Peyer's patch (tissue), 4 donors: ENCODE results near the gene MAP4K3. TPM values are rescaled to one million over a fixed set of nuclear protein-coding genes. Genes with fewer than 3 reads are reported as not detected.

Experiments used
- DNase-seq, 3 donors: peaks; one replicate each; pipeline ENCODE4 v3.0.0-alpha.2; 2017 to 2019
- H3K27ac ChIP-seq, 4 donors: fragments of 200-600 bp; sonication (generic); one replicate each; pipeline ENCODE4 v1.5.1; 2016 to 2019
- H3K27me3 ChIP-seq, 2 donors: fragments of 200-600 bp; sonication (generic); one replicate each; pipeline ENCODE4 v1.5.1; 2019
- H3K36me3 ChIP-seq, 3 donors: fragments of 200-600 bp; sonication (generic); one replicate each; pipeline ENCODE4 v1.5.1; 2016 to 2019
- H3K4me1 ChIP-seq, 4 donors: fragments of 200-600 bp; sonication (generic); one replicate each; pipeline ENCODE4 v1.5.1; 2016 to 2019
- H3K4me3 ChIP-seq, 4 donors: fragments of 200-600 bp; sonication (generic); 1 replicate in 3 of 4; 2 replicates in 1 of 4; pipeline ENCODE4 v1.5.1; 2016 to 2019; ENCODE audit warnings: mild to moderate bottlenecking in 1 of 4
- H3K9me3 ChIP-seq, 4 donors: fragments of 200-600 bp; sonication (generic); one replicate each; pipeline ENCODE4 v1.5.1; 2016 to 2019; ENCODE audit warnings: mild to moderate bottlenecking in 1 of 4
- POLR2A ChIP-seq, 2 donors: fragments of 450-650 bp; IDR thresholded peaks; one replicate each; pipeline ENCODE4 v1.5.1; 2017; ENCODE audit warnings: antibody characterized with exemption in 2 of 2, mild to moderate bottlenecking in 2 of 2, moderate library complexity in 2 of 2
- total RNA-seq, 4 donors: library from RNA; depleted of rRNA; stranded (reverse); fragments of >200 nt; gene quantifications; one replicate each; pipeline ENCODE4 v1.1.0, GENCODE V29; 2016
- TF ChIP-seq, protein P1 (sequence below), 6 experiments: fragments of 450-650 bp in 4 of 6; fragments of 200-600 bp in 2 of 6; sonication (generic) in 1 of 6; IDR thresholded peaks; one replicate each; pipeline ENCODE4 v1.5.1; 2017 to 2019; ENCODE audit warnings: antibody characterized with exemption in 6 of 6, mild to moderate bottlenecking in 3 of 6, moderate library complexity in 1 of 6

Gene MAP4K3
- total RNA-seq, 4 donors from 2014 or later = 41.3 to 80.9 (median 43.9) TPM

- no peaks in the 10 kb centered on the region for H3K27me3 ChIP-seq
- H3K4me3 ChIP-seq = no peak overlapping the region
- peak overlapping the region in 2 of 4 donors; percentile 4 to 45 for H3K27ac ChIP-seq
- no peak for DNase-seq
- peaks cover 0 to 4% (median 0%) of the 10 kb centered on the region in 3 donors for H3K36me3 ChIP-seq
- no peaks in the 10 kb centered on the region for H3K9me3 ChIP-seq
- peaks cover 0 to 4% (median 0%) of the 10 kb centered on the region in 4 donors for H3K4me1 ChIP-seq
- no peak for TF ChIP-seq POLR2A (IDR thresholded peaks at IDR 0.05)
- TF ChIP-seq, protein P1, sequence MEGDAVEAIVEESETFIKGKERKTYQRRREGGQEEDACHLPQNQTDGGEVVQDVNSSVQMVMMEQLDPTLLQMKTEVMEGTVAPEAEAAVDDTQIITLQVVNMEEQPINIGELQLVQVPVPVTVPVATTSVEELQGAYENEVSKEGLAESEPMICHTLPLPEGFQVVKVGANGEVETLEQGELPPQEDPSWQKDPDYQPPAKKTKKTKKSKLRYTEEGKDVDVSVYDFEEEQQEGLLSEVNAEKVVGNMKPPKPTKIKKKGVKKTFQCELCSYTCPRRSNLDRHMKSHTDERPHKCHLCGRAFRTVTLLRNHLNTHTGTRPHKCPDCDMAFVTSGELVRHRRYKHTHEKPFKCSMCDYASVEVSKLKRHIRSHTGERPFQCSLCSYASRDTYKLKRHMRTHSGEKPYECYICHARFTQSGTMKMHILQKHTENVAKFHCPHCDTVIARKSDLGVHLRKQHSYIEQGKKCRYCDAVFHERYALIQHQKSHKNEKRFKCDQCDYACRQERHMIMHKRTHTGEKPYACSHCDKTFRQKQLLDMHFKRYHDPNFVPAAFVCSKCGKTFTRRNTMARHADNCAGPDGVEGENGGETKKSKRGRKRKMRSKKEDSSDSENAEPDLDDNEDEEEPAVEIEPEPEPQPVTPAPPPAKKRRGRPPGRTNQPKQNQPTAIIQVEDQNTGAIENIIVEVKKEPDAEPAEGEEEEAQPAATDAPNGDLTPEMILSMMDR (IDR thresholded peaks at IDR 0.05) = no peak
Measured at GRCh38 chr2:39380525-39381150, 56.4 kb downstream of the MAP4K3 start.

GRCh38 chr2:39379643-39380524, 57.2 kb downstream of the MAP4K3 start:
- Histone ChIP-seq H3K4me3 (no peak overlapping the region), H3K36me3 (peaks cover 0 to 4% (median 0%) of the 10 kb centered on the region in 3 donors), H3K27ac (peak overlapping the region in 1 of 4 donors; percentile 45), H3K9me3 (no peaks in the 10 kb centered on the region), H3K27me3 (no peaks in the 10 kb centered on the region), H3K4me1 (peaks cover 0 to 4% (median 0%) of the 10 kb centered on the region in 4 donors)
- TF ChIP-seq, protein P1 (IDR thresholded peaks at IDR 0.05) = peak in 5 of 6 experiments; percentile 49 to 81 (median 74)
- TF ChIP-seq POLR2A (IDR thresholded peaks at IDR 0.05) = no peak
- DNase-seq = no peak

DNA sequence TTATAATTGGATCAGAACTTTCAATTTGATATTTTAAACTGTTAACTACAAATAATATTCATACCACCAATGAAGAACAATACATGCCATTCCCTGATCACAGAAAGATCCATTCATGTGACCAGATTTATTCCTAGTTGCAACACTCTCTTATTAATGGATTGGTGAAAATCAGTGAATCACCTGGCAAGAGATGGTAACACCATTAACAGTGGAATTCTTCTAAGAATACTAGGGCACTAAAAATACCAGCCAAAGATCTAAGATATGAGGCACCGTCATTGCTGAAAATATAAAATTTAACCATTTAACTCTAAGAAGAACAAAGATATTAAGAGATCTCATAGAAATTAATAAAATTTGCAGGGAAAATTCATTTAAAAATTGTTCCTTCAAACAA, 58.1 kb downstream of the MAP4K3 start:
- H3K27me3 ChIP-seq = no peaks in the 10 kb centered on the region
- no peak overlapping the region for H3K27ac ChIP-seq
- TF ChIP-seq, protein P1 (IDR thresholded peaks at IDR 0.05) = no peak
- no peak for TF ChIP-seq POLR2A (IDR thresholded peaks at IDR 0.05)
- DNase-seq = no peak
- peaks cover 0 to 4% (median 0%) of the 10 kb centered on the region in 3 donors for H3K36me3 ChIP-seq
- H3K4me3 ChIP-seq = no peak overlapping the region
- no peaks in the 10 kb centered on the region for H3K9me3 ChIP-seq
- peaks cover 0 to 4% (median 0%) of the 10 kb centered on the region in 4 donors for H3K4me1 ChIP-seq

- H3K4me3 ChIP-seq = no peak overlapping the region
- no peaks in the 10 kb centered on the region for H3K27me3 ChIP-seq
- peaks cover 0 to 4% (median 0%) of the 10 kb centered on the region in 3 donors for H3K36me3 ChIP-seq
- H3K9me3 ChIP-seq = no peaks in the 10 kb centered on the region
- TF ChIP-seq, protein P1 (IDR thresholded peaks at IDR 0.05) = no peak
- no peak for TF ChIP-seq POLR2A (IDR thresholded peaks at IDR 0.05)
- no peak for DNase-seq
- H3K4me1 ChIP-seq = peaks cover 0 to 4% (median 0%) of the 10 kb centered on the region in 4 donors
- H3K27ac ChIP-seq = peak overlapping the region in 1 of 4 donors; percentile 20
Measured at GRCh38 chr2:39377226-39377939, 59.7 kb downstream of the MAP4K3 start.

GRCh38 chr2:39375917-39376316, 61.2 kb downstream of the MAP4K3 start:
- TF ChIP-seq, protein P1 (IDR thresholded peaks at IDR 0.05) = no peak
- TF ChIP-seq POLR2A (IDR thresholded peaks at IDR 0.05) = no peak
- H3K36me3 ChIP-seq = peaks cover 0 to 4% (median 0%) of the 10 kb centered on the region in 3 donors
- H3K9me3 ChIP-seq = no peaks in the 10 kb centered on the region
- H3K4me3 ChIP-seq = no peak overlapping the region
- H3K27ac ChIP-seq = no peak overlapping the region
- no peak for DNase-seq
- no peaks in the 10 kb centered on the region for H3K27me3 ChIP-seq
- H3K4me1 ChIP-seq = peaks cover 0 to 4% (median 0%) of the 10 kb centered on the region in 4 donors
